HepG2 (cell line): ENCODE measurements around the gene PRR22. TPM values are rescaled to one million over a fixed set of nuclear protein-coding genes. Genes with fewer than 3 reads are reported as not detected.

Source experiments
- ATAC-seq: fragments of 200-7000 bp; cut with Tn5 transposase; 3 replicates; pipeline ENCODE4 v1.9.1; 2020; ENCODE audit warnings: mild to moderate bottlenecking, moderate library complexity
- BruUV-seq: library from RNA; stranded (reverse); fragments of 400-500 nt; replicated peaks from 2 replicates; lab custom pipeline; 2021; lab: Mats Ljungman, UMichigan
- CTCF ChIA-PET: fragments of 300-600 bp; formaldehyde crosslinking; extraction: SDS; loops from one replicate; lab custom pipeline; 2021; ENCODE audit warnings: low total read pairs, inconsistent platforms, low intra/inter-chr PET ratio; lab: Yijun Ruan, JAX
- POLR2A ChIA-PET: fragments of 350-600 bp; sonication (Branson Sonifier 250); formaldehyde crosslinking; loops from one replicate; lab custom pipeline; 2020; ENCODE audit warnings: antibody characterized with exemption, inconsistent platforms; lab: Yijun Ruan, JAX
- DNase-seq: peaks from one replicate; pipeline ENCODE4 v3.0.0-alpha.2; 2015; ENCODE audit warnings: low spot score
- FAIRE-seq: peaks from 3 replicates; lab custom pipeline; 2011; peaks lifted over from hg19 to GRCh38; lab: Jason Lieb, UNC
- H2AFZ ChIP-seq: one replicate; pipeline ENCODE4 v1.6.1; 2011; ENCODE audit warnings: low read length, inconsistent platforms
- H3K27ac ChIP-seq: fragments of 300-600 bp; 3 replicates; pipeline ENCODE4 v1.8.0; 2011; ENCODE audit warnings: mixed run types, mild to moderate bottlenecking, mixed read lengths, low read length, inconsistent platforms; ENCODE audit not compliant: insufficient read depth; ENCODE audit errors: extremely low read length
- H3K27me3 ChIP-seq, 2 experiments: fragments of 200-600 bp in 1 of 2; 2 replicates in 1 of 2; 3 replicates in 1 of 2; pipeline versions ENCODE4 v1.6.0 to v1.8.0; 2011; ENCODE audit warnings: low read length in 2 of 2, mild to moderate bottlenecking in 2 of 2, moderate library complexity in 2 of 2, inconsistent platforms in 1 of 2; ENCODE audit not compliant: insufficient read depth in 2 of 2, control insufficient read depth in 1 of 2
- H3K36me3 ChIP-seq, 2 experiments: fragments of 200-600 bp in 1 of 2; replicated peaks in 1 of 2; 2 replicates in 1 of 2; 3 replicates in 1 of 2; pipeline versions ENCODE4 v1.5.1 to v1.8.0; 2011; ENCODE audit warnings: low read length in 2 of 2, inconsistent platforms in 1 of 2; ENCODE audit not compliant: insufficient read depth in 2 of 2, control insufficient read depth in 1 of 2
- H3K4me1 ChIP-seq: 2 replicates; pipeline ENCODE4 v1.5.1; 2012; ENCODE audit warnings: low read length, inconsistent platforms; ENCODE audit not compliant: insufficient read depth
- H3K4me2 ChIP-seq: 2 replicates; pipeline ENCODE4 v1.6.0; 2011; ENCODE audit warnings: low read depth, low read length, inconsistent platforms
- H3K4me3 ChIP-seq, 3 experiments: fragments of 200-600 bp in 1 of 3; sonication (generic), shearing (Covaris generic) in 1 of 3; replicated peaks in 1 of 3; 2 replicates each; pipeline ENCODE4 v1.5.1; 2011 to 2016; ENCODE audit warnings: low read length in 3 of 3, inconsistent platforms in 2 of 3, low read depth in 2 of 3, mild to moderate bottlenecking in 2 of 3, control low read depth in 1 of 3, mixed read lengths in 1 of 3; ENCODE audit not compliant: insufficient read depth in 1 of 3
- H3K79me2 ChIP-seq: one replicate; pipeline ENCODE4 v1.6.1; 2011; ENCODE audit warnings: low read length, inconsistent platforms; ENCODE audit not compliant: insufficient read depth
- H3K9ac ChIP-seq: 2 replicates; pipeline ENCODE4 v1.6.0; 2011; ENCODE audit warnings: mild to moderate bottlenecking, low read depth, low read length, inconsistent platforms; ENCODE audit not compliant: insufficient read depth
- H3K9me3 ChIP-seq: 2 replicates; pipeline ENCODE4 v1.5.1; 2012; ENCODE audit warnings: mild to moderate bottlenecking, low read length
- H4K20me1 ChIP-seq: 2 replicates; pipeline ENCODE4 v1.6.0; 2011; ENCODE audit warnings: inconsistent platforms, mild to moderate bottlenecking, low read length, moderate library complexity; ENCODE audit not compliant: insufficient read depth
- BRCA1 ChIP-seq: sonication (generic); formaldehyde crosslinking; IDR thresholded peaks from 2 replicates; pipeline ENCODE4 v1.4.0; 2020; ENCODE audit warnings: missing genetic modification reagents
- DDIT3 ChIP-seq: sonication (generic); formaldehyde crosslinking; IDR thresholded peaks from 2 replicates; pipeline ENCODE4 v1.4.0; 2020; ENCODE audit warnings: mild to moderate bottlenecking, missing genetic modification reagents
- MAFG ChIP-seq: sonication (generic); formaldehyde crosslinking; IDR thresholded peaks from 2 replicates; pipeline ENCODE4 v1.5.1; 2020; ENCODE audit warnings: mild to moderate bottlenecking, missing genetic modification reagents
- PCBP1 ChIP-seq: fragments of 200-400 bp; formaldehyde crosslinking; IDR thresholded peaks from 2 replicates; pipeline ENCODE4 v1.6.1; 2017; ENCODE audit warnings: mild to moderate bottlenecking, low read depth, low read length, borderline replicate concordance
- REL ChIP-seq: sonication (generic); formaldehyde crosslinking; conservative IDR thresholded peaks from 2 replicates; pipeline ENCODE4 v1.8.0; 2022; ENCODE audit warnings: mild to moderate bottlenecking, missing genetic modification reagents, moderate library complexity
- SRSF1 ChIP-seq: fragments of 200-400 bp; formaldehyde crosslinking; optimal IDR thresholded peaks from 2 replicates; pipeline ENCODE3; 2017; ENCODE audit warnings: mild to moderate bottlenecking, low read depth, low read length, moderate library complexity
- STAT6 ChIP-seq: sonication (generic); formaldehyde crosslinking; IDR thresholded peaks from 2 replicates; pipeline ENCODE4 v1.4.0; 2020; ENCODE audit warnings: missing genetic modification reagents, mild to moderate bottlenecking, borderline replicate concordance
- TBX2 ChIP-seq: sonication (generic); formaldehyde crosslinking; IDR thresholded peaks from 2 replicates; pipeline ENCODE4 v1.5.0; 2020; ENCODE audit warnings: missing genetic modification reagents, mild to moderate bottlenecking, borderline replicate concordance
- TFE3 ChIP-seq: IDR thresholded peaks from 2 replicates; pipeline ENCODE4 v1.6.1; 2016
- ZBTB3 ChIP-seq: sonication (generic); formaldehyde crosslinking; IDR thresholded peaks from 2 replicates; pipeline ENCODE4 v1.4.0; 2020; ENCODE audit warnings: low read depth, mild to moderate bottlenecking, moderate library complexity, missing genetic modification reagents, borderline replicate concordance
- ZC3H13 ChIP-seq: sonication (generic); formaldehyde crosslinking; IDR thresholded peaks from 2 replicates; pipeline ENCODE4 v1.8.1; 2023; ENCODE audit warnings: mild to moderate bottlenecking, missing genetic modification reagents, moderate library complexity
- ZFP82 ChIP-seq: sonication (generic); formaldehyde crosslinking; IDR thresholded peaks from 2 replicates; pipeline ENCODE4 v1.5.1; 2020; ENCODE audit warnings: mild to moderate bottlenecking, missing genetic modification reagents, borderline replicate concordance
- ZIK1 ChIP-seq: sonication (generic); formaldehyde crosslinking; IDR thresholded peaks from 2 replicates; pipeline ENCODE4 v1.5.0; 2020; ENCODE audit warnings: mild to moderate bottlenecking, low read depth, missing genetic modification reagents, borderline replicate concordance
- ZMYM3 ChIP-seq: sonication (generic); formaldehyde crosslinking; IDR thresholded peaks from 2 replicates; pipeline ENCODE4 v1.5.1; 2020; ENCODE audit warnings: mild to moderate bottlenecking, missing genetic modification reagents
- ZNF207 ChIP-seq: fragments of 450-650 bp; IDR thresholded peaks from 2 replicates; pipeline ENCODE4 v1.6.1; 2016; ENCODE audit warnings: antibody characterized with exemption, borderline replicate concordance
- WGBS: methylation state at CpG from one replicate; pipeline ENCODE4 v1.1.6; 2017; ENCODE audit warnings: low lambda C conversion rate; 5-methylcytosine and 5-hydroxymethylcytosine counted together
- in situ Hi-C: cut with HindIII; loops from 2 replicates; pipeline ENCODE4 v1.10.0; 2017; ENCODE audit warnings: low pct_unique_long_range_greater_than_20kb; ENCODE audit not compliant: extremely low pct_ligation_motif_present
- intact Hi-C: fragments of 100-400 bp; cut with micrococcal nuclease; formaldehyde crosslinking; loops from one replicate; pipeline ENCODE4 v1.10.0; 2022; ENCODE audit not compliant: unreplicated experiment
- polyA plus RNA-seq, 8 experiments: library from polyadenylated mRNA; depleted of rRNA in 3 of 8; stranded (reverse) in 7 of 8; unstranded in 1 of 8; fragments of >200 nt; fragmentation: Illumina TruSeq in 4 of 8; extraction: Trizol in 4 of 8; gene quantifications; 2 replicates each; pipeline versions ENCODE4 v1.2.1 to v1.2.3, GENCODE V29; 2011 to 2016; ENCODE audit warnings: low read depth in 4 of 8, missing spikeins in 1 of 8, mixed read lengths in 1 of 8; ENCODE audit not compliant: insufficient read depth in 1 of 8
- total RNA-seq, 5 experiments: library from RNA; depleted of rRNA; stranded (reverse); fragments of >200 nt; fragmentation: Illumina TruSeq; extraction: Trizol; gene quantifications; 2 replicates each; pipeline ENCODE4 v1.2.3, GENCODE V29; 2016; ENCODE audit warnings: low read depth in 1 of 5

Gene PRR22
- total and polyA plus RNA-seq, 2 of the 13 experiments (the other 11 are each of a cell fraction or from before 2014, with no cell fraction given): 0.84 to 2.3 TPM

GRCh38 chr19:5790559-5791520, 6.3 kb upstream of the PRR22 start, which contains the start of gene DUS3L (continued):
- TF ChIP-seq TBX2 (peak; percentile 90), ZNF207 (no peak), ZC3H13 (0 out of 2 replicates have a peak, but pooled peaks have one; percentile 68)

GRCh38 chr19:5789886-5790558, 5.5 kb upstream of the PRR22 start:
- H3K9me3 ChIP-seq: no peaks in the 10 kb centered on the region
- peaks cover 17 to 40% of the 10 kb centered on the region in 2 experiments; a peak in 4 of 5 replicates for H3K36me3 ChIP-seq
- 87% methylated on average over 22 of the region's 26 CpGs for WGBS
- H3K79me2 ChIP-seq: no peaks in the 10 kb centered on the region
- peak overlapping the region; percentile 92 for H3K4me2 ChIP-seq
- H3K27ac ChIP-seq: peak overlapping the region; percentile 93
- no peaks in the 10 kb centered on the region for H3K27me3 ChIP-seq
- no TSS peak for BruUV-seq
- peaks cover 29% of the 10 kb centered on the region for H3K4me1 ChIP-seq
- ChIA-PET CTCF (no interaction called here), POLR2A (interaction anchor here (1.2 to 2.0 kb wide), 9 partner anchors 9 to 114 kb away, joined by 3 to 7 read pairs (median 4); partner anchors contain the start of genes CATSPERD, LONP1 and NDUFA11)
- DNase-seq (no peak), ATAC-seq (no peak), FAIRE-seq (no peak)
- no peaks in the 10 kb centered on the region for H4K20me1 ChIP-seq
- in situ Hi-C loops: no loop called here
- peak overlapping the region; percentile 86 for H3K9ac ChIP-seq
- H3K4me3 ChIP-seq: peak overlapping the region; percentile 50 to 79 (median 63)
- intact Hi-C loops: loop anchor here (2.0 kb wide), 1 partner anchor 71 kb away; no protein-coding TSS in a partner anchor
- no peak overlapping the region for H2AFZ ChIP-seq
- TF ChIP-seq ZFP82 (0 out of 2 replicates have a peak, but pooled peaks have one; percentile 8), SRSF1 (no peak), BRCA1 (no peak), REL (0 out of 2 replicates have a peak, but pooled peaks have one; percentile 35), TFE3 (CRISPR knock-in tag) (no peak), PCBP1 (0 out of 2 replicates have a peak, but pooled peaks have one; percentile 3), ZMYM3 (CRISPR knock-in tag) (peak; percentile 59; the same call in 1 of the 2 replicates), MAFG (CRISPR knock-in tag) (no peak), DDIT3 (CRISPR knock-in tag) (no peak), STAT6 (CRISPR knock-in tag) (0 out of 2 replicates have a peak, but pooled peaks have one; percentile 8), ZIK1 (CRISPR knock-in tag) (peak; percentile 6; the same call in 1 of the 2 replicates), ZBTB3 (CRISPR knock-in tag) (no peak)
